NCI-H1105 (cell line): Measurements from ENCODE around the gene PHLDB2.

Experiments
- DNase-seq: peaks from one replicate; lab custom pipeline; 2025; lab: John Stamatoyannopoulos, UW

Gene PHLDB2

GRCh38 chr3:111851511-111851954 is 7.5 kb upstream of the PHLDB2 start:
- DNase-seq: no peak

GRCh38 chr3:111852540-111852939 is 6.5 kb upstream of the PHLDB2 start:
- no peak for DNase-seq

- no peak for DNase-seq
Observed at GRCh38 chr3:111853068-111853467, 6.0 kb upstream of the PHLDB2 start.

- no peak for DNase-seq
Observed at GRCh38 chr3:111854990-111855389, 4.1 kb upstream of the PHLDB2 start.

GRCh38 chr3:111856501-111856900 is 2.6 kb upstream of the PHLDB2 start:
- no peak for DNase-seq

GRCh38 chr3:111857474-111857873 is 1.6 kb upstream of the PHLDB2 start:
- no peak for DNase-seq

- DNase-seq: no peak
Observed at GRCh38 chr3:111858642-111859041, 423 bp upstream of the PHLDB2 start.

- peak; percentile 76 for DNase-seq
Observed at GRCh38 chr3:111859974-111860859, 1.2 kb downstream of the PHLDB2 start.

- no peak for DNase-seq
Observed at GRCh38 chr3:111861391-111861790, 2.3 kb downstream of the PHLDB2 start.

- DNase-seq: no peak
Observed at GRCh38 chr3:111862415-111862814, 3.4 kb downstream of the PHLDB2 start.

- DNase-seq: no peak
Observed at GRCh38 chr3:111862974-111863373, 3.9 kb downstream of the PHLDB2 start.

- no peak for DNase-seq
Observed at GRCh38 chr3:111863942-111864694, 5.1 kb downstream of the PHLDB2 start.

- DNase-seq: no peak
Observed at GRCh38 chr3:111864821-111865656, 6.0 kb downstream of the PHLDB2 start.

GRCh38 chr3:111867889-111868426 is 8.9 kb downstream of the PHLDB2 start:
- DNase-seq: no peak

- DNase-seq: no peak
Observed at GRCh38 chr3:111870620-111871019, 11.6 kb downstream of the PHLDB2 start.

GRCh38 chr3:111871809-111872623 is 13.0 kb downstream of the PHLDB2 start:
- DNase-seq: no peak

GRCh38 chr3:111872979-111873378 is 13.9 kb downstream of the PHLDB2 start:
- no peak for DNase-seq

GRCh38 chr3:111874177-111874820 is 15.2 kb downstream of the PHLDB2 start:
- DNase-seq: no peak

- no peak for DNase-seq
Observed at GRCh38 chr3:111881480-111881879, 22.4 kb downstream of the PHLDB2 start.

- DNase-seq: no peak
Observed at GRCh38 chr3:111882194-111882593, 23.1 kb downstream of the PHLDB2 start.

GRCh38 chr3:111882799-111883198 is 23.7 kb downstream of the PHLDB2 start:
- DNase-seq: no peak
